ENCODE measurements around the gene UNC5A.

The UNC5A gene

DNA sequence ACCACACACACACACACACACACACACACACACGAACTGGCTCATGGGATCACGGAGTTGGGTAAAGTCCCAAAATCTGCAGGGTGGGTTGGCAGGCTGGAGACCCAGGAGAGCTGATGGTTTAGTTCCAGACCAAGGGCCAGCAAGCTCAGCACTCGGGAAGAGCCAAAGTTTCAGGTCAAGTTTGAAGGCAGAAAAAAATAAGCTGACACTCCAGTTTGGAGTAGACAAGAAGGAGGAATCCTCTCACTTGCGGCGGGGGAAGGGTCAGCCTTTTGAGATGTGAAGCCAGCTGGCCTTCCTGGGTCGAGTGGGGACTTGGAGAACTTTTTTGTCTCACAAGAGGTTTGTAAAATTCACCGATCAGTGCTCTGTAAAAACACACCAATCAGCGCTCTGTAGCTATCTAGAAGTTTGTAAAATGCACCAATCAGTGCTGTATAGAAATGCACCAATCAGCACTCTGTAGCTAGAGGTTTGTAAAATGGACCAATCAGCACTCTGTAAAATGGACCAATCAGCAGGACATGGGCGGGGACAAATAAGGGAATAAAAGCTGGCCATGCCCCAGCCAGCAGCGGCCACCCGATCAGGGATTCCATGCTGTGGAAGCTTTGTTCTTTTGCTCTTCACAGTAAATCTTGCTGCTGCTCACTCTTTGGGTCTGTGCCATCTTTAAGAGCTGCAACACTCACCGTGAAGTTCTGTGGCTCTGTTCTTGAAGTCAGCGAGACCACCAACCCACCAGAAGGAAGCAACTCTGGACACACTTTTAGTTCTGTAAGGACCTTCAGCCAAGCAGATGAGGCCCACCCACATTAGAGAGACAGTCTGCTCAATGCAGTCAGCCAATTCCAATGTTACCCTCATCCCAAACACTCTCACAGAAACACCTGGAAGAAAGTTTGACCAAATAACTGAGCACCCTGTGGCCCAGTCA lies 37.8 kb upstream of the UNC5A start:
- Histone ChIP-seq H3K4me1 (ENCODE audit: control insufficient read depth, insufficient read depth, low read depth, low read length) (peaks cover 1% of the 10 kb centered on the region), H4K91ac (ENCODE audit: low read length) (no peak overlapping the region), H2AK5ac (ENCODE audit: low read length, severe bottlenecking) (no peak overlapping the region), H2BK15ac (ENCODE audit: low read depth, poor library complexity, severe bottlenecking) (no peak overlapping the region), H3K4ac (ENCODE audit: low read depth in 1 of 2, low read length in 2 of 2) (no peak overlapping the region), H3K14ac (ENCODE audit: low read length in 2 of 2) (no peak overlapping the region), H3K4me2 (ENCODE audit: low read length, poor library complexity, severe bottlenecking) (no peak overlapping the region), H2AFZ (ENCODE audit: low read depth, low read length) (no peak overlapping the region), H3K36me3 (ENCODE audit: control insufficient read depth in 1 of 2, insufficient read depth in 2 of 2, low read depth in 1 of 2, low read length in 2 of 2) (no peaks in the 10 kb centered on the region), H3K27me3 (ENCODE audit: control insufficient read depth in 1 of 2, insufficient read depth in 1 of 2, low read length in 2 of 2) (peaks cover 24 to 81% of the 10 kb centered on the region in 2 experiments), H3K4me3 (ENCODE audit: insufficient read depth in 1 of 2, low read depth in 1 of 2, low read length in 2 of 2) (no peak overlapping the region), H2BK5ac (ENCODE audit: low read depth, low read length, poor library complexity, severe bottlenecking) (no peak overlapping the region), H2BK12ac (ENCODE audit: low read length in 2 of 2) (no peak overlapping the region), H3K9me3 (ENCODE audit: control insufficient read depth, low read length) (no peaks in the 10 kb centered on the region), H2BK120ac (ENCODE audit: low read depth, low read length) (no peak overlapping the region), H3K18ac (ENCODE audit: low read depth in 1 of 2, low read length in 2 of 2) (no peak overlapping the region), H3K23ac (ENCODE audit: low read length in 2 of 2) (no peak overlapping the region), H4K8ac (ENCODE audit: low read length) (no peak overlapping the region), H3K9ac (ENCODE audit: low read length) (no peak overlapping the region), H3K79me1 (replicated peaks; ENCODE audit: low read length, poor library complexity, severe bottlenecking) (no peaks in the 10 kb centered on the region), H3K27ac (ENCODE audit: low read length, poor library complexity, severe bottlenecking) (no peak overlapping the region)
- DNase-seq = no peak
- 73% methylated on average over 13 of the region's 13 CpGs for WGBS

DNA sequence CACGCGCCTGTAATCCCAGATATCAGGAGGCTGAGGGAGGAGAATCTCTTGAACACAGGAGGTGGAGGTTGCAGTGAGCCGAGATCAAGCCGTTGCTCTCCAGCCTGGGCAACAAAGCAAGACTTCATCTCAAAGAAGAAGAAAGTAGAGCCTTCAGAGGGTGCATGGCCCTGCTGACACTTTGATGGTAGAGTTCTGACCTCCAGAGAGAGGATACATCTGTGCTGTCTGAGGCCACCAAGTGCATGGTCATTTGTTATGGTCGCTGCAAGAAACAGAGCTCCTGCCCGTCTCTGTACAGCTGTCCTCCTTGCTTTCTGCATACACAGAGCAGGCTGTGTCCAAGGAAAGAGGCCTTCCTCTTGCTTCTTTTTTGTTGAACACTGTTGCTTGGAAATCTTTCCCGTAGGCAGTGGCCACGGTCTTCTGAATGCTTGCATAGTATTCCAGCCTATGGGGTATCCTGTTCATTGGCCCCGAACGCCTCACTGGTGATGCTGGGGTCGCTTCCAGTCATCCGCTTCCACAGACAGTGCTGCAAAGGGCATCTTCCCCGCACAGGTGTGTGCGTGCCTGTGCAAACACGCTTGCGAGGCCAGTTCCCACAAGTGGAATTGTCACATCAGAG lies 36.8 kb upstream of the UNC5A start:
- Histone ChIP-seq H3K14ac (ENCODE audit: low read length in 2 of 2) (no peak overlapping the region), H3K4me1 (ENCODE audit: control insufficient read depth, insufficient read depth, low read depth, low read length) (peaks cover 1% of the 10 kb centered on the region), H3K18ac (ENCODE audit: low read depth in 1 of 2, low read length in 2 of 2) (no peak overlapping the region), H2BK12ac (ENCODE audit: low read length in 2 of 2) (no peak overlapping the region), H3K27ac (ENCODE audit: low read length, poor library complexity, severe bottlenecking) (no peak overlapping the region), H2AFZ (ENCODE audit: low read depth, low read length) (no peak overlapping the region), H3K4ac (ENCODE audit: low read depth in 1 of 2, low read length in 2 of 2) (no peak overlapping the region), H3K4me2 (ENCODE audit: low read length, poor library complexity, severe bottlenecking) (no peak overlapping the region), H4K8ac (ENCODE audit: low read length) (no peak overlapping the region), H2AK5ac (ENCODE audit: low read length, severe bottlenecking) (no peak overlapping the region), H2BK120ac (ENCODE audit: low read depth, low read length) (no peak overlapping the region), H3K79me1 (replicated peaks; ENCODE audit: low read length, poor library complexity, severe bottlenecking) (no peaks in the 10 kb centered on the region), H4K91ac (ENCODE audit: low read length) (no peak overlapping the region), H3K4me3 (ENCODE audit: insufficient read depth in 1 of 2, low read depth in 1 of 2, low read length in 2 of 2) (no peak overlapping the region), H2BK5ac (ENCODE audit: low read depth, low read length, poor library complexity, severe bottlenecking) (no peak overlapping the region), H3K9me3 (ENCODE audit: control insufficient read depth, low read length) (no peaks in the 10 kb centered on the region), H2BK15ac (ENCODE audit: low read depth, poor library complexity, severe bottlenecking) (no peak overlapping the region), H3K36me3 (ENCODE audit: control insufficient read depth in 1 of 2, insufficient read depth in 2 of 2, low read depth in 1 of 2, low read length in 2 of 2) (no peaks in the 10 kb centered on the region), H3K23ac (ENCODE audit: low read length in 2 of 2) (no peak overlapping the region), H3K9ac (ENCODE audit: low read length) (no peak overlapping the region), H3K27me3 (ENCODE audit: control insufficient read depth in 1 of 2, insufficient read depth in 1 of 2, low read length in 2 of 2) (peaks cover 14 to 79% of the 10 kb centered on the region in 2 experiments)
- DNase-seq = no peak
- WGBS = 92% methylated on average over 16 of the region's 16 CpGs

DNA sequence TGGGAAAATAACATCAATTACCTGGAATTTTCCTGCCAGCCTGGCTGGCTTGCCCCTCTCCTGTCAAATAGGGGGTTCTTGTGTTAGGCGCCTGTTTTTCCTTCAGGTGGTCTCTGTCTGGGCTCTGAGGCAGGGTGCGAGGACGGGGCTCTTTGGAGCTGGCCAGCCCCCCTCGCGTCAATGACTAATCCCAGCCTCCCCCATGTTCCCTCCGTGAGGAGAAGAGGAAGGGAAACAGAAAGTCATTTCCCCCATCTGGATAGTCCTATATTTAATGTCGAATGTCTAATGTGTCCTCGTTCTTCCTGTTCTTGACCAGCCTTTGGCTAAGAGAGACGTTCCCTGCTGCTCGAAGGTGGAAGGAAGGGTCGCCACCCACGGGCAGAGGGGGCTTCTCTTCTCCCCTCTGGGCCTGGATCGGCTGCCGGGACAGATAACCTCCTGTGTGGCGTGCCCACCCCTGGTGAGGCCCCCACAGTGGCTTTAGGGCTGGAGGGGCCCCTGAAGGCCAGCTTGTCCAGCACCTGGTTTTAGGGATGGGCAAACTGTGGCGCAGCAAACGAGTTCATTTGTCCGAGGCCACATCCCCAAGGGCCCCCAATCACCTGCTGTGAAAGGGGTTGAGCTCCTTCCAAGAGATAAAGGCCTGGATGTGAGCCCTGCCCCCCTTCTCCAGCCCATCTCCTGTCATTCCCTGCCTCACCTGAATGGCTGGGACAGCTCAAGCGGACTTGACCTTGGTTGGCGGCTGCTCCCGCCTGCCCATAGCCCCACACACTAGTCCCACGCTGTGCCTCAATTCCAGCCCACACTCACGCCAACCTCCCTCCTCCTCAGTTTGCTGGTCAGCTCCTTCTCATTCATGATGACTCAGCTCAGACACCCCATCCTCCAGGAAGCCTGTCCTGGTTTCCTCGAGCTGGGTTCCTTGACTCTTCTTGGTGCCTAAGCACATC lies 35.9 kb upstream of the UNC5A start:
- Histone ChIP-seq H3K14ac (ENCODE audit: low read length in 2 of 2) (no peak overlapping the region), H2BK12ac (ENCODE audit: low read length in 2 of 2) (no peak overlapping the region), H3K4ac (ENCODE audit: low read depth in 1 of 2, low read length in 2 of 2) (no peak overlapping the region), H3K27me3 (ENCODE audit: control insufficient read depth in 1 of 2, insufficient read depth in 1 of 2, low read length in 2 of 2) (peaks cover 8 to 84% of the 10 kb centered on the region in 2 experiments), H3K4me2 (ENCODE audit: low read length, poor library complexity, severe bottlenecking) (no peak overlapping the region), H3K4me1 (ENCODE audit: control insufficient read depth, insufficient read depth, low read depth, low read length) (no peaks in the 10 kb centered on the region), H3K9ac (ENCODE audit: low read length) (no peak overlapping the region), H3K23ac (ENCODE audit: low read length in 2 of 2) (no peak overlapping the region), H2BK15ac (ENCODE audit: low read depth, poor library complexity, severe bottlenecking) (no peak overlapping the region), H4K8ac (ENCODE audit: low read length) (no peak overlapping the region), H4K91ac (ENCODE audit: low read length) (no peak overlapping the region), H3K36me3 (ENCODE audit: control insufficient read depth in 1 of 2, insufficient read depth in 2 of 2, low read depth in 1 of 2, low read length in 2 of 2) (no peaks in the 10 kb centered on the region), H3K9me3 (ENCODE audit: control insufficient read depth, low read length) (no peaks in the 10 kb centered on the region), H3K27ac (ENCODE audit: low read length, poor library complexity, severe bottlenecking) (no peak overlapping the region), H2AFZ (ENCODE audit: low read depth, low read length) (no peak overlapping the region), H3K4me3 (ENCODE audit: insufficient read depth in 1 of 2, low read depth in 1 of 2, low read length in 2 of 2) (no peak overlapping the region), H3K79me1 (replicated peaks; ENCODE audit: low read length, poor library complexity, severe bottlenecking) (no peaks in the 10 kb centered on the region), H3K18ac (ENCODE audit: low read depth in 1 of 2, low read length in 2 of 2) (no peak overlapping the region), H2BK120ac (ENCODE audit: low read depth, low read length) (no peak overlapping the region), H2AK5ac (ENCODE audit: low read length, severe bottlenecking) (no peak overlapping the region), H2BK5ac (ENCODE audit: low read depth, low read length, poor library complexity, severe bottlenecking) (no peak overlapping the region)
- WGBS = 42% methylated on average over 20 of the region's 24 CpGs
- no peak for DNase-seq

Measured in mesenchymal stem cell (in vitro differentiated cells and primary cell).